ENCODE measurements around the gene CDH8. TPM values are rescaled to one million over a fixed set of nuclear protein-coding genes. Genes with fewer than 3 reads are reported as not detected.

CDH8 gene
- total and polyA plus RNA-seq, 2 experiments from 2014 or later, result 7.4 to 14.3 TPM

DNA sequence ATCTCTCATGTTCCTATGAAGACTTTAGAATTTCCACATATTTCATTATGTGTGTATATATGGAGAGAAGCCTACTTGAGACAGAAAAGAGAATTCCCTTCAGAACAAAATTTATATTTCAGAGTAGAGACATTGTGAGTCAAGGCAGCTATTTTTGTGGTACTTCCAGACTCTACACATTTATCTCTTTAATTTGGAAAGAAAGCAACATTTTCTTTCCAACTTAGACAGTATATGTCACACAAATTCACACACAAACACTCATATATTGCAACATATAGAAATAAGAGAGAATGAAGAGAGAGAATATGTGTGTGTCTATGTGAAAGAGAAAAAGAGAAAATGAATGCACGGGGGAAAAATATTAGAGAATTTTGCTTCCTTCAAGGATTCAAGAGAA lies 158.8 kb downstream of the CDH8 start:
- DNase-seq (ENCODE audit: low read depth in 1 of 2, low spot score in 1 of 2), result no peak
- H3K4me3 ChIP-seq, result no peak overlapping the region
- TF ChIP-seq, protein P1, sequence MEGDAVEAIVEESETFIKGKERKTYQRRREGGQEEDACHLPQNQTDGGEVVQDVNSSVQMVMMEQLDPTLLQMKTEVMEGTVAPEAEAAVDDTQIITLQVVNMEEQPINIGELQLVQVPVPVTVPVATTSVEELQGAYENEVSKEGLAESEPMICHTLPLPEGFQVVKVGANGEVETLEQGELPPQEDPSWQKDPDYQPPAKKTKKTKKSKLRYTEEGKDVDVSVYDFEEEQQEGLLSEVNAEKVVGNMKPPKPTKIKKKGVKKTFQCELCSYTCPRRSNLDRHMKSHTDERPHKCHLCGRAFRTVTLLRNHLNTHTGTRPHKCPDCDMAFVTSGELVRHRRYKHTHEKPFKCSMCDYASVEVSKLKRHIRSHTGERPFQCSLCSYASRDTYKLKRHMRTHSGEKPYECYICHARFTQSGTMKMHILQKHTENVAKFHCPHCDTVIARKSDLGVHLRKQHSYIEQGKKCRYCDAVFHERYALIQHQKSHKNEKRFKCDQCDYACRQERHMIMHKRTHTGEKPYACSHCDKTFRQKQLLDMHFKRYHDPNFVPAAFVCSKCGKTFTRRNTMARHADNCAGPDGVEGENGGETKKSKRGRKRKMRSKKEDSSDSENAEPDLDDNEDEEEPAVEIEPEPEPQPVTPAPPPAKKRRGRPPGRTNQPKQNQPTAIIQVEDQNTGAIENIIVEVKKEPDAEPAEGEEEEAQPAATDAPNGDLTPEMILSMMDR (IDR thresholded peaks at IDR 0.05; ENCODE audit: low read depth, low read length), result no peak
- H3K4me1 ChIP-seq (ENCODE audit: low read depth), result no peaks in the 10 kb centered on the region
- no peaks in the 10 kb centered on the region for H3K9me3 ChIP-seq (ENCODE audit: low read depth)
- H3K36me3 ChIP-seq, result no peaks in the 10 kb centered on the region
- no peaks in the 10 kb centered on the region for H3K27me3 ChIP-seq
- H3K27ac ChIP-seq, result no peak overlapping the region

DNA sequence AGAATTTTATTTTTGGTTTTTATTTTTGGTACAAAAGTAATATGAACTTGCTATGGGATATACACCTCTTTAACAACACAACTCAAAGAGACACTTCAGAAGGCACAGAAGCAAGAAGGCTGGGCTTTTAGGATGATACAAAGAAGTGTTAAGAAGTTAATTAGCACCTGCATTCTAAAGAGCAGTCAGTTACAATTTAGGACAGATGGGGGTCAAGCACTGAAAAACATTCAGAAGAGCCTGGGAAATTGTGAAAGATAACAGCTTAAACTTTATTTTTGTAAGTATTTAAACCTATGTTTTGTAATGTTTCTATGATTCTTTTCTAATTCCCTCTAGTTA lies 163.5 kb downstream of the CDH8 start:
- no peaks in the 10 kb centered on the region for H3K27me3 ChIP-seq
- H3K4me3 ChIP-seq, result no peak overlapping the region
- H3K27ac ChIP-seq, result no peak overlapping the region
- no peak for DNase-seq (ENCODE audit: low read depth in 1 of 2, low spot score in 1 of 2)
- TF ChIP-seq, protein P1 (IDR thresholded peaks at IDR 0.05; ENCODE audit: low read depth, low read length), result no peak
- H3K9me3 ChIP-seq (ENCODE audit: low read depth), result no peaks in the 10 kb centered on the region
- H3K4me1 ChIP-seq (ENCODE audit: low read depth), result no peaks in the 10 kb centered on the region
- no peaks in the 10 kb centered on the region for H3K36me3 ChIP-seq

DNA sequence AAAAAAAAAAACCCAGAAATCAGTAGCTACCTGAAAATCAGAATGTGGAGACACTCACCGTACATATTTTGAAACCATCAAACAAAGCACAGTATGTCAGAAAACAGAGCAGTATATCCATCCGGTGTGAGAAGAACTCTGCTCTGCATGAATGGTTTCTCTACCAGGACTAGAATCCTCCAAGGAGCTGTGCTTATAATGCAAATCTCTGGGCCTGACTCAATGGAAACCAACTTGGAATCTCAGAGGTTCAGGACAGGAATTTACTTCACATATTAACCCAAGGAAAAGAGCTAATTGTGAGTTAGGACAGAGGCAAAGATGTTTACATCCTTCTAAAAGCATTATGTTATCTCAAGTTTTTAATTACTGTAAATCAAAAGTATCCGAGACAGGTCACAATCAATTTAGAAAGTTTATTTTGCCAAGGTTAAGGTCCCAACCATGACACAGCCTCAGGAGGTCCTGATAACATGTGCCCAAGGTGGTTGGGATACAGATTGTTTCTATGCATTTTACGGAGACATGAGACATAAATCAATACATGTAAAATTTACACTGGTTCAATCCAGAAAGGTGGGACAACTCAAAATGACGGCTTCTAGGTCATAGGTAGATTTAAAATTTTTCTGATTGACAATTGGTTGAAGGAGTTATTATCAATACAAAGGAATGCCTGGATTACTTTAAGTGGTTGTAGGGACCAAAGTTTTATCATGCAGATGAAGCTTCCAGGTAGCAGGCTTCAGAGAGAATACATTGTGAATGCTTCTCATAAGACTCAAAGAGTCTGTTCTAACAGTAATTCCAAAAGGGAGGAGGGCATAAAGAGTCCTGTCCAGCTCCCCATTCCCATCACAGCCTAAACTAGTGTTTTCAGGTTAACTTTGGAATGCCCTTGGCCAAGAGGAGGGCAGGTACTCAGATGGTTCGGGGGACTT lies 164.1 kb downstream of the CDH8 start:
- no peak overlapping the region for H3K4me3 ChIP-seq
- no peaks in the 10 kb centered on the region for H3K4me1 ChIP-seq (ENCODE audit: low read depth)
- TF ChIP-seq, protein P1 (IDR thresholded peaks at IDR 0.05; ENCODE audit: low read depth, low read length), result no peak
- no peaks in the 10 kb centered on the region for H3K36me3 ChIP-seq
- no peak overlapping the region for H3K27ac ChIP-seq
- H3K27me3 ChIP-seq, result no peaks in the 10 kb centered on the region
- DNase-seq (ENCODE audit: low read depth in 1 of 2, low spot score in 1 of 2), result no peak
- H3K9me3 ChIP-seq (ENCODE audit: low read depth), result no peaks in the 10 kb centered on the region

DNA sequence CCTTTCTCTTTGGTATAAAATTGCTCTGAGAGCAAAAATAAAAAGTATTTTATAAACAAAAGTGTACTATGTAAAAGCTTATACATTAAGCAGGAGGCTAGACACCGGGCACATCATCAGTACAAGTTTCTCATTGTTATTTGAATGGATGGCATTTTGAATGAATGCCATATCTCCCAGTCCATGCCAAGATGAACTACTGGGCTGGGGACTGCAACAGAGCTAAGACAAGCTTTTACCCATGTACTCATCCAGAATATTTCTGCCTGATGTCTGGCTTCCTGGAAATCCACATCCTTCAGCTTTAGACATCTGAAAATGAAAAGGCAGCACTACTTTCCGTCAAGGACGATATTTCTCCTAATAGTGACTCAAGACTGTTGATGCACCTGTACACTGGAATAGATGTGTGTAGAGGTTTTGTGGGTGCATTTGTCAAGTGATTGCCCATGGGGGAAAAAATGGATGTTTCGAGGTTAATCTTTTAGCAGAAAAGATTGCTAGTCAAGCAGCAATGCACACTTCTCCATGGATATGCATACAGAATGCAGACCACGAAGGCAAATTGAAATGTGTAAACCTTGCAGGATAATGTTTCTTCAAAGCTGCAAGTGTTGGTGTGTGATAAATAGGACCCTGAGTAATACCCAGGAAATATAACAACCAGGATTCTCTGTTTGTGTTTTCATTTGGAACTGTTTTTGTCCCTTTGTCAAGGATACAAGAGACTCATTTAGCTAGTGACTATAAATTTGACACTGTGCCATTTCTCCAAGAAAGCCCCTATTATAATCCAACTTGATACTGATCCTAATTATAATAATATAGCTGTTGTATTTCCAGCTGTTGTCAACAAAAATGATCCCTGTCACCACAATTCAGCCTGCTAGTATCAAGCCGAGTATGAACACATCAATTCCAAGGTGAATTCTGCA lies 173.8 kb downstream of the CDH8 start:
- TF ChIP-seq, protein P1 (IDR thresholded peaks at IDR 0.05; ENCODE audit: low read depth, low read length), result no peak
- no peaks in the 10 kb centered on the region for H3K9me3 ChIP-seq (ENCODE audit: low read depth)
- H3K36me3 ChIP-seq, result no peaks in the 10 kb centered on the region
- no peak for DNase-seq (ENCODE audit: low read depth in 1 of 2, low spot score in 1 of 2)
- H3K4me1 ChIP-seq (ENCODE audit: low read depth), result no peaks in the 10 kb centered on the region
- no peaks in the 10 kb centered on the region for H3K27me3 ChIP-seq
- H3K4me3 ChIP-seq, result no peak overlapping the region
- no peak overlapping the region for H3K27ac ChIP-seq

DNA sequence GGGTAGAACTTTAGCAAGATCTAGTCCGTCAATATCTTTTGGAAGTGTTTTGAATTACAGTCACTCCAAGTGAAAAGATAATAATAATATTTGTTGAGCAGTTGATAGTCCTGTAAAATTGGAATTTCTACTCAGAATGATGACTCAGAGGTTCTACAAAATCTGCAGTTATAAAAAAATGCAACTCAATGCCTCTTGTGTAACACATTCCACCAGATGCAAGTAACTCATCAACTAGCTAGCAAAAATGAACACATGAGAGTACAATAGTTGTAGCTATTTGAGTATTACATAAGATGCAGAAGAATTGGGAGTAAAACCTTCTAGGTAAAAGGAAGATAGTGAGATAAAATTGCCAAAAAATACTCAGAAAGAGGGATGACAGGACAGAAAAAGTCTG lies 177.2 kb downstream of the CDH8 start:
- TF ChIP-seq, protein P1 (IDR thresholded peaks at IDR 0.05; ENCODE audit: low read depth, low read length), result no peak
- Histone ChIP-seq H3K36me3 (no peaks in the 10 kb centered on the region), H3K27ac (no peak overlapping the region), H3K9me3 (ENCODE audit: low read depth) (no peaks in the 10 kb centered on the region), H3K4me3 (no peak overlapping the region), H3K4me1 (ENCODE audit: low read depth) (no peaks in the 10 kb centered on the region), H3K27me3 (no peaks in the 10 kb centered on the region)
- DNase-seq (ENCODE audit: low read depth in 1 of 2, low spot score in 1 of 2), result no peak

Data from cardiac muscle cell (in vitro differentiated cells and primary cell).